ENCODE measurements around the gene NCKAP5.

Gene NCKAP5

GRCh38 chr2:133452146-133452545, 116.1 kb downstream of the NCKAP5 start:
- Histone ChIP-seq H3K27ac (ENCODE audit: insufficient read depth in 1 of 2, low read depth in 1 of 2, low read length in 2 of 2, poor library complexity in 1 of 2, severe bottlenecking in 2 of 2) (no peak overlapping the region), H3K36me3 (ENCODE audit: control insufficient read depth in 4 of 4, insufficient read depth in 4 of 4, low read length in 3 of 4) (no peaks in the 10 kb centered on the region), H3K4me1 (ENCODE audit: control extremely low read depth in 1 of 4, control insufficient read depth in 4 of 4, insufficient read depth in 4 of 4, low read length in 3 of 4) (no peaks in the 10 kb centered on the region), H3K9me3 (ENCODE audit: control extremely low read depth in 1 of 5, control insufficient read depth in 4 of 5, insufficient read depth in 2 of 5, low read depth in 1 of 5, low read length in 4 of 5) (no peaks in the 10 kb centered on the region), H3K4me3 (ENCODE audit: control insufficient read depth in 1 of 7, extremely low read depth in 1 of 7, insufficient read depth in 4 of 7, low read depth in 2 of 7, low read length in 6 of 7) (no peak overlapping the region), H3K27me3 (replicated peaks in 2 of 5; ENCODE audit: control insufficient read depth in 4 of 5, insufficient read depth in 5 of 5, low read length in 4 of 5) (no peaks in the 10 kb centered on the region)
- no peak for DNase-seq
- CTCF ChIA-PET: no interaction called here
- POLR2A ChIA-PET: no interaction called here

- 93% methylated on average over 1 of the region's 5 CpGs for WGBS (ENCODE audit: insufficient coverage)
- POLR2A ChIA-PET: no interaction called here
These were observed 120.1 kb downstream of the NCKAP5 start for GRCh38 chr2:133448195-133448594.

GRCh38 chr2:133447303-133447702, 121.0 kb downstream of the NCKAP5 start:
- no peaks in the 10 kb centered on the region for H3K4me1 ChIP-seq (ENCODE audit: control extremely low read depth in 1 of 4, control insufficient read depth in 4 of 4, insufficient read depth in 4 of 4, low read length in 3 of 4)
- H3K27ac ChIP-seq (ENCODE audit: insufficient read depth in 1 of 2, low read depth in 1 of 2, low read length in 2 of 2, poor library complexity in 1 of 2, severe bottlenecking in 2 of 2): no peak overlapping the region
- no peaks in the 10 kb centered on the region for H3K27me3 ChIP-seq (replicated peaks in 2 of 5; ENCODE audit: control insufficient read depth in 4 of 5, insufficient read depth in 5 of 5, low read length in 4 of 5)
- no peaks in the 10 kb centered on the region for H3K36me3 ChIP-seq (ENCODE audit: control insufficient read depth in 4 of 4, insufficient read depth in 4 of 4, low read length in 3 of 4)
- WGBS (ENCODE audit: insufficient coverage): 92% methylated on average over 4 of the region's 5 CpGs
- H3K9me3 ChIP-seq (ENCODE audit: control extremely low read depth in 1 of 5, control insufficient read depth in 4 of 5, insufficient read depth in 2 of 5, low read depth in 1 of 5, low read length in 4 of 5): no peaks in the 10 kb centered on the region
- POLR2A ChIA-PET: no interaction called here
- CTCF ChIA-PET: no interaction called here
- no peak overlapping the region for H3K4me3 ChIP-seq (ENCODE audit: control insufficient read depth in 1 of 7, extremely low read depth in 1 of 7, insufficient read depth in 4 of 7, low read depth in 2 of 7, low read length in 6 of 7)
- DNase-seq: no peak

More at GRCh38 chr2:133448195-133448594, 120.1 kb downstream of the NCKAP5 start:
- CTCF ChIA-PET: no interaction called here
- no peak overlapping the region for H3K27ac ChIP-seq (ENCODE audit: insufficient read depth in 1 of 2, low read depth in 1 of 2, low read length in 2 of 2, poor library complexity in 1 of 2, severe bottlenecking in 2 of 2)
- H3K4me1 ChIP-seq (ENCODE audit: control extremely low read depth in 1 of 4, control insufficient read depth in 4 of 4, insufficient read depth in 4 of 4, low read length in 3 of 4): no peaks in the 10 kb centered on the region
- no peak for DNase-seq
- H3K27me3 ChIP-seq (replicated peaks in 2 of 5; ENCODE audit: control insufficient read depth in 4 of 5, insufficient read depth in 5 of 5, low read length in 4 of 5): no peaks in the 10 kb centered on the region
- H3K9me3 ChIP-seq (ENCODE audit: control extremely low read depth in 1 of 5, control insufficient read depth in 4 of 5, insufficient read depth in 2 of 5, low read depth in 1 of 5, low read length in 4 of 5): no peaks in the 10 kb centered on the region
- no peak overlapping the region for H3K4me3 ChIP-seq (ENCODE audit: control insufficient read depth in 1 of 7, extremely low read depth in 1 of 7, insufficient read depth in 4 of 7, low read depth in 2 of 7, low read length in 6 of 7)
- H3K36me3 ChIP-seq (ENCODE audit: control insufficient read depth in 4 of 4, insufficient read depth in 4 of 4, low read length in 3 of 4): no peaks in the 10 kb centered on the region

- WGBS (ENCODE audit: insufficient coverage): 50% methylated on average over 1 of the region's 3 CpGs
These were observed 123.8 kb downstream of the NCKAP5 start for GRCh38 chr2:133444465-133444864.

GRCh38 chr2:133442393-133442792, 125.9 kb downstream of the NCKAP5 start:
- Histone ChIP-seq H3K4me3 (ENCODE audit: control insufficient read depth in 1 of 7, extremely low read depth in 1 of 7, insufficient read depth in 4 of 7, low read depth in 2 of 7, low read length in 6 of 7) (no peak overlapping the region), H3K27ac (ENCODE audit: insufficient read depth in 1 of 2, low read depth in 1 of 2, low read length in 2 of 2, poor library complexity in 1 of 2, severe bottlenecking in 2 of 2) (no peak overlapping the region), H3K27me3 (replicated peaks in 2 of 5; ENCODE audit: control insufficient read depth in 4 of 5, insufficient read depth in 5 of 5, low read length in 4 of 5) (no peaks in the 10 kb centered on the region), H3K36me3 (ENCODE audit: control insufficient read depth in 4 of 4, insufficient read depth in 4 of 4, low read length in 3 of 4) (no peaks in the 10 kb centered on the region), H3K9me3 (ENCODE audit: control extremely low read depth in 1 of 5, control insufficient read depth in 4 of 5, insufficient read depth in 2 of 5, low read depth in 1 of 5, low read length in 4 of 5) (no peaks in the 10 kb centered on the region), H3K4me1 (ENCODE audit: control extremely low read depth in 1 of 4, control insufficient read depth in 4 of 4, insufficient read depth in 4 of 4, low read length in 3 of 4) (no peaks in the 10 kb centered on the region)
- POLR2A ChIA-PET: no interaction called here
- CTCF ChIA-PET: no interaction called here
- DNase-seq: no peak
- 100% methylated on average over 2 of the region's 2 CpGs for WGBS (ENCODE audit: insufficient coverage)

More at GRCh38 chr2:133444465-133444864, 123.8 kb downstream of the NCKAP5 start:
- no peak for DNase-seq
- Histone ChIP-seq H3K9me3 (ENCODE audit: control extremely low read depth in 1 of 5, control insufficient read depth in 4 of 5, insufficient read depth in 2 of 5, low read depth in 1 of 5, low read length in 4 of 5) (no peaks in the 10 kb centered on the region), H3K4me1 (ENCODE audit: control extremely low read depth in 1 of 4, control insufficient read depth in 4 of 4, insufficient read depth in 4 of 4, low read length in 3 of 4) (no peaks in the 10 kb centered on the region), H3K4me3 (ENCODE audit: control insufficient read depth in 1 of 7, extremely low read depth in 1 of 7, insufficient read depth in 4 of 7, low read depth in 2 of 7, low read length in 6 of 7) (no peak overlapping the region), H3K27me3 (replicated peaks in 2 of 5; ENCODE audit: control insufficient read depth in 4 of 5, insufficient read depth in 5 of 5, low read length in 4 of 5) (no peaks in the 10 kb centered on the region), H3K27ac (ENCODE audit: insufficient read depth in 1 of 2, low read depth in 1 of 2, low read length in 2 of 2, poor library complexity in 1 of 2, severe bottlenecking in 2 of 2) (no peak overlapping the region), H3K36me3 (ENCODE audit: control insufficient read depth in 4 of 4, insufficient read depth in 4 of 4, low read length in 3 of 4) (no peaks in the 10 kb centered on the region)
- ChIA-PET POLR2A (no interaction called here), CTCF (no interaction called here)

- Histone ChIP-seq H3K36me3 (ENCODE audit: control insufficient read depth in 4 of 4, insufficient read depth in 4 of 4, low read length in 3 of 4) (no peaks in the 10 kb centered on the region), H3K9me3 (ENCODE audit: control extremely low read depth in 1 of 5, control insufficient read depth in 4 of 5, insufficient read depth in 2 of 5, low read depth in 1 of 5, low read length in 4 of 5) (no peaks in the 10 kb centered on the region), H3K27me3 (replicated peaks in 2 of 5; ENCODE audit: control insufficient read depth in 4 of 5, insufficient read depth in 5 of 5, low read length in 4 of 5) (no peaks in the 10 kb centered on the region), H3K4me3 (ENCODE audit: control insufficient read depth in 1 of 7, extremely low read depth in 1 of 7, insufficient read depth in 4 of 7, low read depth in 2 of 7, low read length in 6 of 7) (no peak overlapping the region), H3K27ac (ENCODE audit: insufficient read depth in 1 of 2, low read depth in 1 of 2, low read length in 2 of 2, poor library complexity in 1 of 2, severe bottlenecking in 2 of 2) (no peak overlapping the region), H3K4me1 (ENCODE audit: control extremely low read depth in 1 of 4, control insufficient read depth in 4 of 4, insufficient read depth in 4 of 4, low read length in 3 of 4) (no peaks in the 10 kb centered on the region)
- DNase-seq: no peak
- ChIA-PET POLR2A (no interaction called here), CTCF (no interaction called here)
These were observed 128.7 kb downstream of the NCKAP5 start for GRCh38 chr2:133439565-133439920.

GRCh38 chr2:133438848-133439564, 129.3 kb downstream of the NCKAP5 start:
- Histone ChIP-seq H3K4me1 (ENCODE audit: control extremely low read depth in 1 of 4, control insufficient read depth in 4 of 4, insufficient read depth in 4 of 4, low read length in 3 of 4) (no peaks in the 10 kb centered on the region), H3K27me3 (replicated peaks in 2 of 5; ENCODE audit: control insufficient read depth in 4 of 5, insufficient read depth in 5 of 5, low read length in 4 of 5) (no peaks in the 10 kb centered on the region), H3K27ac (ENCODE audit: insufficient read depth in 1 of 2, low read depth in 1 of 2, low read length in 2 of 2, poor library complexity in 1 of 2, severe bottlenecking in 2 of 2) (no peak overlapping the region), H3K36me3 (ENCODE audit: control insufficient read depth in 4 of 4, insufficient read depth in 4 of 4, low read length in 3 of 4) (no peaks in the 10 kb centered on the region), H3K9me3 (ENCODE audit: control extremely low read depth in 1 of 5, control insufficient read depth in 4 of 5, insufficient read depth in 2 of 5, low read depth in 1 of 5, low read length in 4 of 5) (no peaks in the 10 kb centered on the region), H3K4me3 (ENCODE audit: control insufficient read depth in 1 of 7, extremely low read depth in 1 of 7, insufficient read depth in 4 of 7, low read depth in 2 of 7, low read length in 6 of 7) (no peak overlapping the region)
- CTCF ChIA-PET: no interaction called here
- 100% methylated on average over 2 of the region's 4 CpGs for WGBS (ENCODE audit: insufficient coverage)
- no peak for DNase-seq
- POLR2A ChIA-PET: no interaction called here

Measured in common myeloid progenitor, CD34-positive (primary cell).